Neutrophil (primary cell): ENCODE measurements around the gene GULP1.
"Not testable (repeated sequence)": the region's sequence is repeated elsewhere in the genome, so short reads cannot be mapped to it uniquely, and the experiment has no call there.

Experiments used
- H3K27ac ChIP-seq: fragments of 200-600 bp; sonication (generic); 2 replicates; pipeline ENCODE4 v1.5.1; 2016; ENCODE audit warnings: mild to moderate bottlenecking, moderate library complexity
- H3K27me3 ChIP-seq: fragments of 200-600 bp; sonication (generic); 2 replicates; pipeline ENCODE4 v1.6.0; 2016; ENCODE audit warnings: mild to moderate bottlenecking
- H3K36me3 ChIP-seq: fragments of 200-600 bp; sonication (generic); 2 replicates; pipeline ENCODE4 v1.5.1; 2017
- H3K4me1 ChIP-seq, 2 experiments: fragments of 200-600 bp in 1 of 2; sonication (generic) in 1 of 2; 1 replicate in 1 of 2; 2 replicates in 1 of 2; pipeline versions ENCODE4 v1.5.1 to v1.6.1; 2013 to 2016; ENCODE audit warnings: low read depth in 1 of 2, low read length in 1 of 2, mild to moderate bottlenecking in 1 of 2, moderate library complexity in 1 of 2; ENCODE audit not compliant: control insufficient read depth in 1 of 2, insufficient read depth in 1 of 2
- H3K4me3 ChIP-seq, 2 experiments: fragments of 200-600 bp in 1 of 2; sonication (generic) in 1 of 2; 1 replicate in 1 of 2; 2 replicates in 1 of 2; pipeline ENCODE4 v1.5.1; 2013 to 2016; ENCODE audit warnings: low read depth in 1 of 2, low read length in 1 of 2, mild to moderate bottlenecking in 1 of 2, moderate library complexity in 1 of 2
- H3K9me3 ChIP-seq: fragments of 200-600 bp; sonication (generic); 2 replicates; pipeline ENCODE4 v1.5.1; 2016
- CTCF ChIP-seq: fragments of 200-600 bp; sonication (generic); IDR thresholded peaks from 2 replicates; pipeline ENCODE4 v1.5.1; 2016; ENCODE audit warnings: antibody characterized with exemption

Gene GULP1

GRCh38 chr2:188449971-188450370 lies 158.3 kb downstream of the GULP1 start:
- no peaks in the 10 kb centered on the region for H3K27me3 ChIP-seq

GRCh38 chr2:188450732-188451483 lies 159.2 kb downstream of the GULP1 start:
- Histone ChIP-seq H3K27me3 (no peaks in the 10 kb centered on the region), H3K36me3 (no peaks in the 10 kb centered on the region), H3K27ac (no peak overlapping the region), H3K9me3 (no peaks in the 10 kb centered on the region), H3K4me3 (no peak overlapping the region), H3K4me1 (no peaks in the 10 kb centered on the region)
- TF ChIP-seq CTCF, result no peak

More at GRCh38 chr2:188449971-188450370, 158.3 kb downstream of the GULP1 start:
- TF ChIP-seq CTCF, result no peak
- Histone ChIP-seq H3K4me3 (no peak overlapping the region), H3K36me3 (no peaks in the 10 kb centered on the region), H3K9me3 (no peaks in the 10 kb centered on the region), H3K4me1 (no peaks in the 10 kb centered on the region), H3K27ac (no peak overlapping the region)

- Histone ChIP-seq H3K4me1 (no peaks in the 10 kb centered on the region), H3K4me3 (no peak overlapping the region), H3K27ac (no peak overlapping the region), H3K27me3 (no peaks in the 10 kb centered on the region), H3K36me3 (no peaks in the 10 kb centered on the region), H3K9me3 (no peaks in the 10 kb centered on the region)
- TF ChIP-seq CTCF, result no peak
These were observed 160.4 kb downstream of the GULP1 start for GRCh38 chr2:188452084-188452483.

GRCh38 chr2:188456114-188456909 lies 164.6 kb downstream of the GULP1 start:
- Histone ChIP-seq H3K27ac (no peak overlapping the region), H3K9me3 (no peaks in the 10 kb centered on the region), H3K4me3 (no peak overlapping the region), H3K27me3 (no peaks in the 10 kb centered on the region), H3K36me3 (no peaks in the 10 kb centered on the region), H3K4me1 (no peaks in the 10 kb centered on the region)
- TF ChIP-seq CTCF, result no peak

GRCh38 chr2:188459061-188459460 lies 167.4 kb downstream of the GULP1 start:
- H3K9me3 ChIP-seq, result no peaks in the 10 kb centered on the region
- no peak overlapping the region for H3K4me3 ChIP-seq
- H3K4me1 ChIP-seq, result no peaks in the 10 kb centered on the region
- H3K27me3 ChIP-seq, result no peaks in the 10 kb centered on the region
- no peak for TF ChIP-seq CTCF
- no peak overlapping the region for H3K27ac ChIP-seq
- no peaks in the 10 kb centered on the region for H3K36me3 ChIP-seq

GRCh38 chr2:188466078-188466477 lies 174.4 kb downstream of the GULP1 start:
- H3K4me1 ChIP-seq, H3K9me3 ChIP-seq, H3K27ac ChIP-seq, H3K36me3 ChIP-seq, H3K27me3 ChIP-seq, H3K4me3 ChIP-seq: not testable (repeated sequence)
